H1 (cell line): ENCODE data around the gene CD96. TPM values are rescaled to one million over a fixed set of nuclear protein-coding genes. Genes with fewer than 3 reads are reported as not detected.

ENCODE experiments used
- E2F6 ChIP-seq: IDR thresholded peaks from 2 replicates; pipeline ENCODE4 v1.6.1; 2012; ENCODE audit warnings: inconsistent platforms
- SUZ12 ChIP-seq: fragments of 200-600 bp; sonication (generic); IDR thresholded peaks from 2 replicates; pipeline ENCODE4 v1.6.1; 2012; ENCODE audit warnings: mild to moderate bottlenecking, inconsistent platforms, low read length, moderate library complexity, mixed read lengths
- polyA plus RNA-seq, 7 experiments: library from polyadenylated mRNA; depleted of rRNA in 3 of 7; stranded (reverse) in 5 of 7; unstranded in 2 of 7; fragments of >200 nt in 5 of 7; fragments of 200-250 nt in 2 of 7; gene quantifications; 1 replicate in 5 of 7; 2 replicates in 1 of 7; 4 replicates in 1 of 7; pipeline versions ENCODE4 v1.2.1 to v1.2.3, GENCODE V29; 2011 to 2013; ENCODE audit warnings: missing spikeins in 2 of 7, mixed read lengths in 2 of 7
- total RNA-seq: library from RNA; stranded (reverse); fragmentation: NEBNext Ultra II Directional; extraction: Animal tissue kit (Norgen Biotek cat#: 25700); gene quantifications from 2 replicates; pipeline ENCODE4 v1.2.1, GENCODE V29; 2021
- TF ChIP-seq, protein P1 (sequence below), 3 experiments: IDR thresholded peaks; 1 replicate in 2 of 3; 2 replicates in 1 of 3; pipeline versions ENCODE4 v1.5.1 to v1.6.1; 2011; ENCODE audit warnings: low read length in 3 of 3, mild to moderate bottlenecking in 3 of 3, inconsistent platforms in 2 of 3, low read depth in 1 of 3, moderate library complexity in 1 of 3; ENCODE audit not compliant: insufficient read depth in 1 of 3; ENCODE audit errors: control extremely low read depth in 1 of 3

CD96 gene
- total and polyA plus RNA-seq, 2 of the 8 experiments (the other 6 are each of a cell fraction or from before 2014, with no cell fraction given): not detected

- TF ChIP-seq, protein P1, sequence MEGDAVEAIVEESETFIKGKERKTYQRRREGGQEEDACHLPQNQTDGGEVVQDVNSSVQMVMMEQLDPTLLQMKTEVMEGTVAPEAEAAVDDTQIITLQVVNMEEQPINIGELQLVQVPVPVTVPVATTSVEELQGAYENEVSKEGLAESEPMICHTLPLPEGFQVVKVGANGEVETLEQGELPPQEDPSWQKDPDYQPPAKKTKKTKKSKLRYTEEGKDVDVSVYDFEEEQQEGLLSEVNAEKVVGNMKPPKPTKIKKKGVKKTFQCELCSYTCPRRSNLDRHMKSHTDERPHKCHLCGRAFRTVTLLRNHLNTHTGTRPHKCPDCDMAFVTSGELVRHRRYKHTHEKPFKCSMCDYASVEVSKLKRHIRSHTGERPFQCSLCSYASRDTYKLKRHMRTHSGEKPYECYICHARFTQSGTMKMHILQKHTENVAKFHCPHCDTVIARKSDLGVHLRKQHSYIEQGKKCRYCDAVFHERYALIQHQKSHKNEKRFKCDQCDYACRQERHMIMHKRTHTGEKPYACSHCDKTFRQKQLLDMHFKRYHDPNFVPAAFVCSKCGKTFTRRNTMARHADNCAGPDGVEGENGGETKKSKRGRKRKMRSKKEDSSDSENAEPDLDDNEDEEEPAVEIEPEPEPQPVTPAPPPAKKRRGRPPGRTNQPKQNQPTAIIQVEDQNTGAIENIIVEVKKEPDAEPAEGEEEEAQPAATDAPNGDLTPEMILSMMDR (IDR thresholded peaks at IDR 0.05; ENCODE audit: control extremely low read depth in 1 of 3, insufficient read depth in 1 of 3, low read depth in 1 of 3, low read length in 3 of 3): no peak
- TF ChIP-seq E2F6: no peak
- TF ChIP-seq SUZ12: no peak
These were observed 94.4 kb downstream of the CD96 start (continued) for GRCh38 chr3:111636366-111636885.
